ENCODE results near the gene BCL11B.

BCL11B gene

GRCh38 chr14:99244367-99244901 lies 27.6 kb downstream of the BCL11B start:
- DNase-seq (no peak), ATAC-seq (no peak)
- peak overlapping the region; percentile 93 to 97 for H3K27ac Mint-ChIP-seq
- H3K9me3 Mint-ChIP-seq = no peaks in the 10 kb centered on the region
- H3K4me1 Mint-ChIP-seq = peaks cover 83% of the 10 kb centered on the region
- no peaks in the 10 kb centered on the region for H3K27me3 Mint-ChIP-seq
- peak overlapping the region; percentile 84 to 88 for H3K4me3 Mint-ChIP-seq

GRCh38 chr14:99242816-99243721 lies 28.9 kb downstream of the BCL11B start:
- ATAC-seq (peak; percentile 25), DNase-seq (peak in 1 of 2 donors; percentile 28)
- Mint-ChIP-seq H3K27ac (peak overlapping the region; percentile 93 to 97), H3K4me1 (peaks cover 83% of the 10 kb centered on the region), H3K27me3 (no peaks in the 10 kb centered on the region), H3K4me3 (peak overlapping the region; percentile 84 to 88), H3K9me3 (no peaks in the 10 kb centered on the region)

GRCh38 chr14:99242238-99242637 lies 29.8 kb downstream of the BCL11B start:
- Mint-ChIP-seq H3K27me3 (no peaks in the 10 kb centered on the region), H3K9me3 (no peaks in the 10 kb centered on the region), H3K27ac (peak overlapping the region; percentile 93 to 97), H3K4me1 (peaks cover 83% of the 10 kb centered on the region), H3K4me3 (peak overlapping the region; percentile 84 to 88)
- no peak for ATAC-seq
- DNase-seq = no peak

- Mint-ChIP-seq H3K4me1 (peaks cover 83% of the 10 kb centered on the region), H3K4me3 (peak overlapping the region; percentile 84 to 88), H3K27me3 (no peaks in the 10 kb centered on the region), H3K9me3 (no peaks in the 10 kb centered on the region), H3K27ac (peak overlapping the region; percentile 93 to 97)
- no peak for ATAC-seq
- peak in 1 of 2 donors; percentile 14 for DNase-seq
Observed at GRCh38 chr14:99241325-99242010, 30.5 kb downstream of the BCL11B start.

GRCh38 chr14:99240627-99241324 lies 31.2 kb downstream of the BCL11B start:
- no peak for ATAC-seq
- Mint-ChIP-seq H3K4me1 (peaks cover 88% of the 10 kb centered on the region), H3K27me3 (no peaks in the 10 kb centered on the region), H3K4me3 (peak overlapping the region; percentile 84 to 88), H3K9me3 (no peaks in the 10 kb centered on the region), H3K27ac (peak overlapping the region; percentile 93 to 97)
- no peak for DNase-seq

- Mint-ChIP-seq H3K4me1 (peaks cover 99% of the 10 kb centered on the region), H3K4me3 (peak overlapping the region; percentile 84 to 88)
Observed at GRCh38 chr14:99239661-99240092, 32.3 kb downstream of the BCL11B start.

GRCh38 chr14:99238216-99238615 lies 33.8 kb downstream of the BCL11B start:
- no peak for ATAC-seq

More at GRCh38 chr14:99239661-99240092, 32.3 kb downstream of the BCL11B start:
- H3K27ac Mint-ChIP-seq = peak overlapping the region; percentile 57 to 94
- H3K9me3 Mint-ChIP-seq = no peaks in the 10 kb centered on the region
- no peak for ATAC-seq
- DNase-seq = no peak
- no peaks in the 10 kb centered on the region for H3K27me3 Mint-ChIP-seq

GRCh38 chr14:99237288-99237687 lies 34.7 kb downstream of the BCL11B start:
- ATAC-seq = no peak
- H3K27ac Mint-ChIP-seq = peak overlapping the region; percentile 94 to 97
- H3K4me3 Mint-ChIP-seq = peak overlapping the region; percentile 84 to 88

More at GRCh38 chr14:99238216-99238615, 33.8 kb downstream of the BCL11B start:
- DNase-seq = no peak
- no peaks in the 10 kb centered on the region for H3K27me3 Mint-ChIP-seq
- H3K27ac Mint-ChIP-seq = peak overlapping the region; percentile 94
- H3K4me3 Mint-ChIP-seq = peak overlapping the region; percentile 84 to 88
- no peaks in the 10 kb centered on the region for H3K9me3 Mint-ChIP-seq
- peaks cover 100% of the 10 kb centered on the region for H3K4me1 Mint-ChIP-seq

GRCh38 chr14:99236386-99237138 lies 35.4 kb downstream of the BCL11B start:
- DNase-seq (no peak), ATAC-seq (no peak)
- Mint-ChIP-seq H3K27me3 (no peaks in the 10 kb centered on the region), H3K9me3 (no peaks in the 10 kb centered on the region), H3K4me1 (peaks cover 100% of the 10 kb centered on the region), H3K4me3 (peak overlapping the region; percentile 84 to 88), H3K27ac (peak overlapping the region; percentile 94 to 97)

More at GRCh38 chr14:99237288-99237687, 34.7 kb downstream of the BCL11B start:
- Mint-ChIP-seq H3K9me3 (no peaks in the 10 kb centered on the region), H3K4me1 (peaks cover 100% of the 10 kb centered on the region), H3K27me3 (no peaks in the 10 kb centered on the region)
- DNase-seq = no peak

GRCh38 chr14:99235582-99236320 lies 36.2 kb downstream of the BCL11B start:
- ATAC-seq (no peak), DNase-seq (no peak)
- Mint-ChIP-seq H3K4me1 (peaks cover 98% of the 10 kb centered on the region), H3K27me3 (no peaks in the 10 kb centered on the region), H3K27ac (peak overlapping the region; percentile 94 to 97), H3K9me3 (no peaks in the 10 kb centered on the region), H3K4me3 (peak overlapping the region; percentile 84 to 88)

- DNase-seq = peak in 1 of 2 donors; percentile 77
- Mint-ChIP-seq H3K4me3 (peak overlapping the region; percentile 84 to 88), H3K9me3 (no peaks in the 10 kb centered on the region), H3K4me1 (peaks cover 98% of the 10 kb centered on the region), H3K27me3 (no peaks in the 10 kb centered on the region), H3K27ac (peak overlapping the region; percentile 94 to 97)
- peak; percentile 35 for ATAC-seq
Observed at GRCh38 chr14:99234961-99235571, 36.9 kb downstream of the BCL11B start.

- Mint-ChIP-seq H3K9me3 (no peaks in the 10 kb centered on the region), H3K27ac (peak overlapping the region; percentile 34 to 97), H3K4me3 (peak overlapping the region; percentile 84 to 88), H3K27me3 (no peaks in the 10 kb centered on the region), H3K4me1 (peaks cover 98% of the 10 kb centered on the region)
- no peak for DNase-seq
- ATAC-seq = no peak
Observed at GRCh38 chr14:99234355-99234754, 37.6 kb downstream of the BCL11B start.

- no peaks in the 10 kb centered on the region for H3K27me3 Mint-ChIP-seq
- peak overlapping the region; percentile 84 to 88 for H3K4me3 Mint-ChIP-seq
- H3K27ac Mint-ChIP-seq = peak overlapping the region; percentile 80 to 85
- DNase-seq (no peak), ATAC-seq (no peak)
- H3K9me3 Mint-ChIP-seq = peaks cover 0 to 6% of the 10 kb centered on the region in 2 donors
- peaks cover 98% of the 10 kb centered on the region for H3K4me1 Mint-ChIP-seq
Observed at GRCh38 chr14:99233222-99234035, 38.6 kb downstream of the BCL11B start.

Data from stimulated activated naive CD8-positive, alpha-beta T cell treated with anti-CD3 and anti-CD28 coated beads, Interleukin-15, amount 100 ng/mL, for 72 hours (primary cell).